Measurements from ENCODE around the gene PPARG.

Gene PPARG

DNA sequence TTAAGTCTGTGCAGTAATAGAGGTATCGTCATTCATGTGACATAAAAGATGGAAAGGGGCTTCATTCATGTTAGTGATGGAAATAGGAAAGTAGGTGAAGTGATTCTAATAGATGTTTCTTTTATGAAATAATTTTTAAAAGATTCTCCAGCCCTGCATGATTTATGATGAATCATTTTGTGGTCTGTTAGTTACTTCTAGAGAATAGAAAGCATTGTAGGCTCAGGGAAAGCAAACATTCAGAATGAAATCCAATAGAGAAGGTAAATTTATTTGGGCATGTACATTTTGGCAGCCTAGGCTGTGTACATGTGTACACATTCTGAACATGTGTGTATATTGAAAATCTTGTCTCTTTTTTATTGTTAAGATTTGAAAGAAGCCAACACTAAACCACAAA, 23.1 kb downstream of the PPARG start:
- no peak for DNase-seq (ENCODE audit: low read depth in 2 of 2)

GRCh38 chr3:12313519-12313918, 24.6 kb downstream of the PPARG start:
- DNase-seq (ENCODE audit: low read depth in 2 of 2), result no peak

DNA sequence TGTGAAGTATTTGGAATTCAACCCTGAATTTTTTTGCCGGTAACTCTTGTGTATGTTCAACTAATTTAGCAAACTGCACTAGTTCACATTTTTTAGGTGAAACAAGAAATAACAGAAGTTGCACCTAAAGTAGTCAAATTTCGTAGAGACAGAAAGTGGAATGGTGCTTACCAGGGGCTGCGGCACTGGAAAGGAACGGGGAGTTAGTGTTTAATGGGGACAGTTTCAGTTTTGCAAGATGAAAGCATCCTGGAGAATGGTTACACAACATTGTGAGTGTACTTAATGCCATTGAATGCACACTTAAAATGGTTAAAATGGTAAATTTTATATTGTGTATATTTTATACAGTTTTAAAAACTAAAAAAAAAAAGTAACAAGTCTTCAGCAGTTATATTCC, 27.4 kb downstream of the PPARG start:
- no peak for DNase-seq (ENCODE audit: low read depth in 2 of 2)

DNA sequence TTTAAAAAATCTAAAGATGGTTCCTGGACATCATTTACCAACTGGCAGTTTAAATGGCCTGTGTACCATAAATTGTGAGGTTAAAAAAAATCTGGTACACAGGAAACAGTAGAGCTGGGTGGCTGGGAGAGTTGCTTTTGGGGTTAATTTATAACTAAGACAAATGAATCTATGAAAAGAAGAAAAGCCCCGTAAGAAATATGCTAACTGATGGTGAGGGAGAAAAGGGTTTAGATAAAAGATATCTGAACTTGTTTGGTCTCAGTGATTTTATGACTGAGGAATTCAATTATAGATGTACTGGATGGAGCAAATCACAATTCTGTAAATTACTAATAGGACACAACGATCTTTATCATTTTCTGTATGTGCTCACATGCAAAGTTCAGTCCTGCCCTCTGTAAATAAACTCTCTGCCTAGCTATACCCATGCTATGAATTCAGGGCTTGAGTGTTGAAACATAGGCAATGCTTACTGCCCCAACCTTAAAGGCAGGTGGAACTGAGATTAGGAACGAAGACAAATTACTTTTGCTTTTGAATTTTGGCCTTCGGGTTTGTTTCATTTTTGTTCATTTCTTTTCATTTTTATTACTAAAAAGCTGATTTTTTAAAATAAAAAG, 28.0 kb downstream of the PPARG start:
- DNase-seq (ENCODE audit: low read depth in 2 of 2), result no peak

- DNase-seq (ENCODE audit: low read depth in 2 of 2), result no peak
Measured at GRCh38 chr3:12317914-12318313, 29.0 kb downstream of the PPARG start.

- no peak for DNase-seq (ENCODE audit: low read depth in 2 of 2)
Measured at GRCh38 chr3:12318758-12319621, 30.1 kb downstream of the PPARG start.

DNA sequence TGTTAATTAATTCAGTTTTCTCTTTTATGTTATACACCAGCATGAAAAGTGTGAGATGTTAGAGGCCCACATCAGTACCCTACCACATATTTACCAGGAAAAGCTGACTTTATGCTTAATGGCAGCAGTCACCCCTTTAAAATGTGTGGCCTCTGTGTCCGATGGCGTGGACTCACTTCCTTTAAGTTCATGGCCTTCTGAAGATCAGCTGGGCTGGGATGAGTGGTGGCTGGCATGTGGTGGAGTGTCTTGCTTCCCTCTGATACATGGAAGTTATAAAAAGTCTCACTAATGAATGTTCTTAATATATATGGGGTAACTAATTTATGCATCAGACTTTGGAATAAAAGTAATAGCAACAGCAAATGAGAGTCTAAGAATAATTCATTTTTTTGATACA, 32.1 kb downstream of the PPARG start:
- DNase-seq (ENCODE audit: low read depth in 2 of 2), result no peak

GRCh38 chr3:12323237-12323636, 34.4 kb downstream of the PPARG start:
- DNase-seq (ENCODE audit: low read depth in 2 of 2), result no peak

- DNase-seq (ENCODE audit: low read depth in 2 of 2), result no peak
Measured at GRCh38 chr3:12325586-12326515, 37.0 kb downstream of the PPARG start.

- no peak for DNase-seq (ENCODE audit: low read depth in 2 of 2)
Measured at GRCh38 chr3:12327021-12327420, 38.2 kb downstream of the PPARG start.

- no peak for DNase-seq (ENCODE audit: low read depth in 2 of 2)
Measured at GRCh38 chr3:12328132-12328836, 39.4 kb downstream of the PPARG start.

GRCh38 chr3:12328837-12329462, 40.1 kb downstream of the PPARG start:
- no peak for DNase-seq (ENCODE audit: low read depth in 2 of 2)

DNA sequence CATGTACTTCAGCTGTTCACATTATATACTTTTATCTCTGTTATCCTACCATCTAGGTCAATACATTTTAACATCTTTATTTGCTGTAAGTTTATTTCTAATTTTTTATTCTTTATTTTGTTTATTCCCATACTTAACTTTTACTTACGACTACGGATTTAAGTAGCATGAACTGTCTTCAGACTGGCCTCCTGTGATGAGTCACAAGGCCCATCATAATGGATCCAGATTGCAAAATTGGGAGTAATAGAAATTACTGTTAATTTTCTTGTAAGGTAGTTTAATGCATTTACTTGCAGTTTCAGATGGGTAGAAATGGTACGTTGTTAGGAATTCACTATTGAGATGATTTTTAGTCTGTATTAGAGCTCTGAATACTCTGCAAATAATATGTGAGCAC, 45.9 kb downstream of the PPARG start:
- no peak for DNase-seq (ENCODE audit: low read depth in 2 of 2)

- no peak for DNase-seq (ENCODE audit: low read depth in 2 of 2)
Measured at GRCh38 chr3:12335421-12335820, 46.6 kb downstream of the PPARG start.

- DNase-seq (ENCODE audit: low read depth in 2 of 2), result no peak
Measured at GRCh38 chr3:12336099-12336498, 47.2 kb downstream of the PPARG start.

DNA sequence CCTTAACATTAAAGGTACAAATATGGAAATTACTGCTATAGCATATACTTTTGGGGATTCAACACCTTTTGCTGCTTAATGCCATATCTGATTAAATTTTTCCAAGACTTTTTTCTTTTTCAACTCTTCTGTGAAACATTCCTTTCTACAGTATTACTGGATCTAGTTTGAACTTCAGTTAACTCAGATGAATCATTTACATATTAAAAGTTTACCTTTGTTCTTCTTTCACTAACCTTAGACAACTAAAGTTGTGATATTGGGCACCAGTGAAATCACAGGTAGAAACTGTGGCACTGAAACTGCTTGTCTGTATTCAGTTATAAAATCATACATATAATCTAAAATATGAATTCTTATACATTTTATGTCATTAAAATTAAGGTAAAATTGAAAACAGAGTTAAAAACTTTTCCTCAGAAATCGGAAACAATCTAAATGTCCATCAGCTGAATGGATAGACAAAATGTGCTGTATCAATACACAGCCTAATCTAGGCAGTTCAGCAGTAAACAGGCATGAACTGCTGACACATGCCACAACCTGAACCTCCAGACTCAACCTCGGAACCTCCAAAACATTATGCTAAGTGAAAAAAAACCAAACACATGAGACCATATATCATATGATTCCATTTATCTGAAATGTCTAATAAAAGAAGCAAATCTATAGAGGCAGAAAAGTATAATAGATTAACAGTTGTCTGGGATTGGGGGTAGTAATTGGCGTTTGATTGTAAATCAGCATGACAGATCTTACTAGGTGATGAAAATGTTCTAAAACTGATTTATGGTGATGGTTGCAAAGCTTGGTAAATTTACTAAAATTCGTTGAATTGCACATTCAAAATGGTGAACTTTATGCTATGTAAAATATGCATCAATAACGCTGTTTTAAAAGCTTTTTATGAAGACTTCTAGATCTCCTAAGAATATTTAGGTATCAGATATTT, 50.0 kb downstream of the PPARG start:
- no peak for DNase-seq (ENCODE audit: low read depth in 2 of 2)

- DNase-seq (ENCODE audit: low read depth in 2 of 2), result no peak
Measured at GRCh38 chr3:12339701-12340480, 51.0 kb downstream of the PPARG start.

- DNase-seq (ENCODE audit: low read depth in 2 of 2), result no peak
Measured at GRCh38 chr3:12340506-12340905, 51.6 kb downstream of the PPARG start.

- DNase-seq (ENCODE audit: low read depth in 2 of 2), result no peak
Measured at GRCh38 chr3:12342151-12342550, 53.3 kb downstream of the PPARG start.
